DMS53 treated with DMSO at 0.1 percent for 48 hours (cell line): Measurements from ENCODE around the gene KIRREL3.
"Not testable (repeated sequence)": the region's sequence is repeated elsewhere in the genome, so short reads cannot be mapped to it uniquely, and the experiment has no call there.

ENCODE experiments used
- DNase-seq: peaks from one replicate; lab custom pipeline; 2025; ENCODE audit not compliant: unreplicated experiment; lab: John Stamatoyannopoulos, UW

The KIRREL3 gene

GRCh38 chr11:126959700-126960099 is 40.9 kb downstream of the KIRREL3 start:
- no peak for DNase-seq

- no peak for DNase-seq
These were observed 43.9 kb downstream of the KIRREL3 start for GRCh38 chr11:126956635-126957034.

GRCh38 chr11:126952533-126952932 is 48.0 kb downstream of the KIRREL3 start:
- not testable (repeated sequence) for DNase-seq

GRCh38 chr11:126951465-126951864 is 49.1 kb downstream of the KIRREL3 start:
- DNase-seq = no peak

- no peak for DNase-seq
These were observed 51.3 kb downstream of the KIRREL3 start for GRCh38 chr11:126949066-126949891.

GRCh38 chr11:126948563-126948962 is 52.0 kb downstream of the KIRREL3 start:
- DNase-seq = no peak

GRCh38 chr11:126945319-126945718 is 55.3 kb downstream of the KIRREL3 start:
- no peak for DNase-seq

- no peak for DNase-seq
These were observed 57.3 kb downstream of the KIRREL3 start for GRCh38 chr11:126943316-126943715.

GRCh38 chr11:126942146-126942545 is 58.4 kb downstream of the KIRREL3 start:
- DNase-seq = no peak

GRCh38 chr11:126939552-126939951 is 61.0 kb downstream of the KIRREL3 start:
- DNase-seq = no peak

GRCh38 chr11:126938718-126939117 is 61.9 kb downstream of the KIRREL3 start:
- DNase-seq = no peak

GRCh38 chr11:126930091-126930841 is 70.3 kb downstream of the KIRREL3 start:
- no peak for DNase-seq

GRCh38 chr11:126929179-126930061 is 71.2 kb downstream of the KIRREL3 start:
- no peak for DNase-seq

GRCh38 chr11:126927623-126928022 is 72.9 kb downstream of the KIRREL3 start:
- no peak for DNase-seq

- DNase-seq = no peak
These were observed 74.2 kb downstream of the KIRREL3 start for GRCh38 chr11:126926376-126926791.

- DNase-seq = no peak
These were observed 75.1 kb downstream of the KIRREL3 start for GRCh38 chr11:126925321-126926093.

- DNase-seq = no peak
These were observed 76.1 kb downstream of the KIRREL3 start for GRCh38 chr11:126924376-126925040.

GRCh38 chr11:126920833-126921232 is 79.7 kb downstream of the KIRREL3 start:
- DNase-seq = no peak

- no peak for DNase-seq
These were observed 81.3 kb downstream of the KIRREL3 start for GRCh38 chr11:126919147-126919823.
